WTC11 (cell line): Measurements from ENCODE around the gene CDK5RAP2. TPM values are rescaled to one million over a fixed set of nuclear protein-coding genes. Genes with fewer than 3 reads are reported as not detected.
A peak's percentile ranks its signal among the peaks of the same experiment; 100 is the strongest.

Experiments used
- ATAC-seq: fragments of 200-7000 bp; cut with Tn5 transposase; 2 replicates; pipeline ENCODE4 v1.10.0; 2021; ENCODE audit warnings: mild to moderate bottlenecking, moderate library complexity
- CTCF ChIA-PET: fragments of 300-600 bp; sonication (Branson Sonifier 250); formaldehyde crosslinking; loops from one replicate; lab custom pipeline; 2021; ENCODE audit warnings: antibody characterized with exemption; lab: Charles Lee
- POLR2A ChIA-PET: fragments of 350-600 bp; sonication (Branson Sonifier 250); formaldehyde crosslinking; loops from one replicate; lab custom pipeline; 2021; ENCODE audit warnings: antibody characterized with exemption; lab: Charles Lee
- DNase-seq: peaks from one replicate; pipeline ENCODE4 v3.0.0; 2021; ENCODE audit warnings: low spot score
- H3K27ac Mint-ChIP-seq: 2 replicates; pipeline ENCODE4 v1.8.0; 2021; ENCODE audit warnings: mixed read lengths
- H3K27me3 Mint-ChIP-seq: 2 replicates; pipeline ENCODE4 v1.8.0; 2021; ENCODE audit warnings: low read depth, mild to moderate bottlenecking, moderate library complexity, mixed read lengths
- H3K36me3 Mint-ChIP-seq: 2 replicates; pipeline ENCODE4 v1.8.0; 2021; ENCODE audit warnings: mixed read lengths
- H3K4me1 Mint-ChIP-seq: 2 replicates; pipeline ENCODE4 v1.8.0; 2022; ENCODE audit warnings: mixed read lengths
- H3K4me3 Mint-ChIP-seq: 2 replicates; pipeline ENCODE4 v1.8.0; 2021; ENCODE audit warnings: mild to moderate bottlenecking, moderate library complexity, mixed read lengths
- H3K9me3 Mint-ChIP-seq: 2 replicates; pipeline ENCODE4 v1.8.0; 2021; ENCODE audit warnings: mixed read lengths
- AFF4 ChIP-seq: sonication (generic); formaldehyde crosslinking; IDR thresholded peaks from 2 replicates; pipeline ENCODE4 v1.8.1; 2023; ENCODE audit warnings: mild to moderate bottlenecking, missing genetic modification reagents, borderline replicate concordance
- ATF2 ChIP-seq: sonication (generic); formaldehyde crosslinking; IDR thresholded peaks from 2 replicates; pipeline ENCODE4 v1.8.1; 2022; ENCODE audit warnings: low read depth, missing genetic modification reagents, borderline replicate concordance
- CTCF ChIP-seq: fragments of 200-600 bp; IDR thresholded peaks from 2 replicates; pipeline ENCODE4 v1.8.0; 2022; ENCODE audit warnings: antibody characterized with exemption
- EMX1 ChIP-seq: fragments of 250-450 bp; sonication (Bioruptor Pico); IDR thresholded peaks from 2 replicates; pipeline ENCODE4 v1.8.0; 2021; ENCODE audit warnings: mild to moderate bottlenecking
- FOXP1 ChIP-seq: sonication (generic); formaldehyde crosslinking; IDR thresholded peaks from 2 replicates; pipeline ENCODE4 v1.8.0; 2022; ENCODE audit warnings: missing genetic modification reagents, mild to moderate bottlenecking, moderate library complexity, borderline replicate concordance
- MXD4 ChIP-seq: fragments of 250-450 bp; sonication (Bioruptor Pico); IDR thresholded peaks from 2 replicates; pipeline ENCODE4 v1.8.0; 2021; ENCODE audit warnings: mild to moderate bottlenecking, moderate library complexity, borderline replicate concordance
- NFE2L1 ChIP-seq: sonication (generic); formaldehyde crosslinking; IDR thresholded peaks from 2 replicates; pipeline ENCODE4 v1.8.1; 2023; ENCODE audit warnings: missing genetic modification reagents
- TEAD4 ChIP-seq: sonication (generic); formaldehyde crosslinking; IDR thresholded peaks from 2 replicates; pipeline ENCODE4 v1.8.0; 2022; ENCODE audit warnings: mild to moderate bottlenecking, missing genetic modification reagents
- ZNF281 ChIP-seq: sonication (generic); formaldehyde crosslinking; IDR thresholded peaks from 2 replicates; pipeline ENCODE4 v1.8.0; 2023; ENCODE audit warnings: mild to moderate bottlenecking, missing genetic modification reagents
- ZNF396 ChIP-seq: fragments of 250-450 bp; sonication (Bioruptor Pico); IDR thresholded peaks from 2 replicates; pipeline ENCODE4 v1.8.0; 2021; ENCODE audit warnings: mild to moderate bottlenecking, moderate library complexity, borderline replicate concordance
- ZNF512 ChIP-seq: sonication (generic); formaldehyde crosslinking; IDR thresholded peaks from 2 replicates; pipeline ENCODE4 v1.8.1; 2022; ENCODE audit warnings: missing genetic modification reagents, borderline replicate concordance
- total RNA-seq: library from RNA; stranded (reverse); gene quantifications from 3 replicates; pipeline ENCODE4 v1.2.3, GENCODE V29; 2021

CDK5RAP2 gene
- total RNA-seq, 1 experiment from 2014 or later = 48.3 TPM

GRCh38 chr9:120619751-120620655 is 40.0 kb upstream of the CDK5RAP2 start:
- no peak for TF ChIP-seq MXD4 (CRISPR knock-in tag)
- no peak for TF ChIP-seq FOXP1 (CRISPR knock-in tag)
- no peak; the same call in none of the 2 replicates for TF ChIP-seq CTCF
- TF ChIP-seq AFF4 (CRISPR knock-in tag) = no peak
- TF ChIP-seq EMX1 = no peak
- TF ChIP-seq ZNF396 (CRISPR knock-in tag) = no peak
- TF ChIP-seq ZNF281 (CRISPR knock-in tag) = no peak
- TF ChIP-seq NFE2L1 (CRISPR knock-in tag) = no peak
- no peak for TF ChIP-seq ATF2 (CRISPR knock-in tag)
- TF ChIP-seq TEAD4 (CRISPR knock-in tag) = no peak
- TF ChIP-seq ZNF512 (CRISPR knock-in tag) = no peak
- H3K27me3 Mint-ChIP-seq = no peaks in the 10 kb centered on the region
- no peaks in the 10 kb centered on the region for H3K36me3 Mint-ChIP-seq
- H3K4me1 Mint-ChIP-seq = peaks cover 8% of the 10 kb centered on the region
- H3K9me3 Mint-ChIP-seq = no peaks in the 10 kb centered on the region
- H3K27ac Mint-ChIP-seq = no peak overlapping the region
- ATAC-seq = peak; percentile 78
- H3K4me3 Mint-ChIP-seq = no peak overlapping the region
- POLR2A ChIA-PET = no interaction called here
- CTCF ChIA-PET = interaction anchor here (0.6 to 1.4 kb wide), 15 partner anchors 8 to 435 kb away, joined by 3 to 6 read pairs (median 4); partner anchors contain the start of gene MEGF9
- DNase-seq = peak; percentile 51
